Neuronal stem cell (in vitro differentiated cells): ENCODE results near the gene PRODH2.

Experiments used
- DNase-seq: peaks from one replicate; pipeline ENCODE4 v3.0.0-alpha.2; 2013; ENCODE audit warnings: low spot score
- H2AFZ ChIP-seq: one replicate; pipeline ENCODE4 v1.6.1; 2013; ENCODE audit warnings: mild to moderate bottlenecking, low read length, inconsistent platforms
- H2AK5ac ChIP-seq: 2 replicates; pipeline ENCODE4 v1.6.1; 2013; ENCODE audit warnings: low read depth, mild to moderate bottlenecking, inconsistent platforms, low read length, moderate library complexity, mixed read lengths
- H2BK120ac ChIP-seq: 2 replicates; pipeline ENCODE4 v1.6.1; 2013; ENCODE audit warnings: low read depth, mild to moderate bottlenecking, inconsistent platforms, low read length, moderate library complexity, mixed read lengths
- H2BK12ac ChIP-seq: one replicate; pipeline ENCODE4 v1.6.1; 2013; ENCODE audit warnings: low read length, inconsistent platforms
- H2BK15ac ChIP-seq: 2 replicates; pipeline ENCODE4 v1.6.1; 2013; ENCODE audit warnings: mild to moderate bottlenecking, low read length, inconsistent platforms, mixed read lengths
- H2BK5ac ChIP-seq: one replicate; pipeline ENCODE4 v1.6.1; 2013; ENCODE audit warnings: inconsistent platforms, mild to moderate bottlenecking, low read length, moderate library complexity
- H3K14ac ChIP-seq: one replicate; pipeline ENCODE4 v1.6.1; 2013; ENCODE audit warnings: low read length, inconsistent platforms
- H3K18ac ChIP-seq: 2 replicates; pipeline ENCODE4 v1.6.1; 2013; ENCODE audit warnings: low read length, inconsistent platforms
- H3K23ac ChIP-seq: 2 replicates; pipeline ENCODE4 v1.6.1; 2013; ENCODE audit warnings: low read depth, mild to moderate bottlenecking, mixed read lengths, low read length, inconsistent platforms; ENCODE audit not compliant: poor library complexity
- H3K27ac ChIP-seq: replicated peaks from 3 replicates; pipeline ENCODE4 v1.5.1; 2013; ENCODE audit warnings: low read length, inconsistent platforms
- H3K27me3 ChIP-seq, 3 experiments: 2 replicates each; pipeline ENCODE4 v1.6.1; 2013; ENCODE audit warnings: low read length in 3 of 3, mild to moderate bottlenecking in 2 of 3, inconsistent platforms in 1 of 3, low read depth in 1 of 3, mixed read lengths in 1 of 3, moderate library complexity in 1 of 3; ENCODE audit not compliant: control insufficient read depth in 3 of 3, insufficient read depth in 3 of 3
- H3K36me3 ChIP-seq, 2 donors: replicated peaks in 1 of 2; 2 replicates each; pipeline ENCODE4 v1.6.1; 2013; ENCODE audit warnings: low read length in 2 of 2; ENCODE audit not compliant: control insufficient read depth in 2 of 2, insufficient read depth in 2 of 2
- H3K4ac ChIP-seq: 2 replicates; pipeline ENCODE4 v1.6.1; 2013; ENCODE audit warnings: inconsistent platforms, mild to moderate bottlenecking, low read length, moderate library complexity
- H3K4me1 ChIP-seq, 2 donors: 1 replicate in 1 of 2; 2 replicates in 1 of 2; pipeline ENCODE4 v1.6.1; 2013; ENCODE audit warnings: low read length in 2 of 2, low read depth in 1 of 2; ENCODE audit not compliant: control insufficient read depth in 2 of 2, insufficient read depth in 1 of 2
- H3K4me2 ChIP-seq: one replicate; pipeline ENCODE4 v1.6.1; 2013; ENCODE audit warnings: mild to moderate bottlenecking, low read length, inconsistent platforms; ENCODE audit not compliant: insufficient read depth, poor library complexity, severe bottlenecking
- H3K4me3 ChIP-seq, 2 donors: 2 replicates each; pipeline ENCODE4 v1.5.1; 2013; ENCODE audit warnings: low read length in 2 of 2, mild to moderate bottlenecking in 2 of 2, inconsistent platforms in 1 of 2, moderate library complexity in 1 of 2
- H3K79me1 ChIP-seq: one replicate; pipeline ENCODE4 v1.6.1; 2013; ENCODE audit warnings: low read depth, mild to moderate bottlenecking, inconsistent platforms, low read length, moderate library complexity
- H3K9ac ChIP-seq: one replicate; pipeline ENCODE4 v1.6.1; 2013; ENCODE audit warnings: mild to moderate bottlenecking, low read depth, low read length, inconsistent platforms; ENCODE audit not compliant: poor library complexity
- H3K9me3 ChIP-seq, 2 donors: replicated peaks in 1 of 2; 2 replicates each; pipeline versions ENCODE3 to v1.6.1; 2013; ENCODE audit warnings: low read length in 2 of 2, mild to moderate bottlenecking in 2 of 2, inconsistent platforms in 1 of 2, low read depth in 1 of 2, mixed read lengths in 1 of 2, moderate library complexity in 1 of 2; ENCODE audit not compliant: control insufficient read depth in 2 of 2, insufficient read depth in 1 of 2
- H4K8ac ChIP-seq: one replicate; pipeline ENCODE4 v1.6.1; 2013; ENCODE audit warnings: low read depth, mild to moderate bottlenecking, inconsistent platforms, low read length, moderate library complexity
- H4K91ac ChIP-seq: one replicate; pipeline ENCODE4 v1.6.1; 2013; ENCODE audit warnings: low read length, low read depth, mild to moderate bottlenecking, inconsistent platforms; ENCODE audit not compliant: poor library complexity
- WGBS, 2 donors: extraction: QIAGEN DNeasy Blood & Tissue Kit; methylation state at CpG; one replicate each; pipeline ENCODE4 v1.1.7; 2013; ENCODE audit warnings: missing lambda C conversion rate in 2 of 2, mixed read lengths in 1 of 2; ENCODE audit not compliant: insufficient read length in 2 of 2, insufficient replicate concordance in 1 of 2; ENCODE audit errors: extremely low coverage in 2 of 2; 5-methylcytosine and 5-hydroxymethylcytosine counted together

The PRODH2 gene

DNA sequence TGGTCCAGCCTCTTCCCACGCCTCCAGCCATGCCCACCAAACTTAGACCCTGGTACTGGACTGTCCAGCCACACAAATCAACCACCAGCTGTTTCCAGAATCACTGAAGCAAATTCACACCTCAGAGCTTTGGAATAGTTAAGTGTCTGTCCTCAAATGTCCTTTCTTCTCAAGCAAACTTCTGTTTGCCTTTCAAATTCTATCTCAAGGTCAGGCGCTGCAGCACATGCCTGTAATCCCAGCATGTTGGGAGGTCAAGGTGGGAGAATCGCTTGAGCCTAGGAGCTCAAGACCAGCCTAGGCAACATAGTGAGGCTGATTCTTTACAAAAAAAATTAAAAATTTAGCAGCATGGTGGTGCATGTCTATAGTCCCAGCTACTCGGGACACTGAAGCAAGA lies 19.4 kb upstream of the PRODH2 start:
- Histone ChIP-seq H3K9ac (no peak overlapping the region), H3K9me3 (no peaks in the 10 kb centered on the region), H3K18ac (no peak overlapping the region), H2BK15ac (no peak overlapping the region), H3K36me3 (no peaks in the 10 kb centered on the region), H2BK120ac (no peak overlapping the region), H2BK5ac (no peak overlapping the region), H3K4ac (no peak overlapping the region), H3K14ac (no peak overlapping the region), H3K27me3 (peaks cover 0 to 30% (median 0%) of the 10 kb centered on the region in 3 experiments), H3K79me1 (no peaks in the 10 kb centered on the region), H4K8ac (no peak overlapping the region), H4K91ac (no peak overlapping the region), H3K4me3 (no peak overlapping the region), H3K4me2 (no peak overlapping the region), H3K27ac (no peak overlapping the region), H3K23ac (no peak overlapping the region), H2AK5ac (no peak overlapping the region), H2AFZ (no peak overlapping the region), H2BK12ac (no peak overlapping the region), H3K4me1 (no peaks in the 10 kb centered on the region)
- WGBS, 2 donors: no CpG with 5 or more reads among the region's 4 CpGs
- no peak for DNase-seq

DNA sequence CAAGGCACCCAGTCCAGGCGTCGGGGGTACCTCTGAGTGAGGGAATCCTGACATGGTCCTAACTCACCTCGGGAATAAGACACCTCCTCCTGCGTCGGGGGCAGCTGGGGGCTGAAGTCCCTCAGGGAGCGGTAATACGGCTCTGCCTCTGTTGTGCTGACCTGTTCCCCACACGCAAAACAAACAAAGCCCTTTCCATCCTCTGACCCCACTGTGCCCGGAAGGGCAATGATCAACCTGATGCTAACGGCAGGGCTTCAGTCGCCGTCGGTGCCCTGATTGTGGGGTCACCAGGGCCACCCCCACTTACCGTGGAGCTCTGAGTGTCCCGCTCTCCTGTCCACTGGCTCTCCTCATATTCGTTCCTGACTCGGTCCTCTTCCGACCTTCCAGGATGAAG lies 18.3 kb upstream of the PRODH2 start:
- Histone ChIP-seq H3K18ac (no peak overlapping the region), H2BK12ac (no peak overlapping the region), H3K27me3 (peaks cover 0 to 25% (median 2%) of the 10 kb centered on the region in 3 experiments), H4K8ac (no peak overlapping the region), H3K4ac (no peak overlapping the region), H3K79me1 (no peaks in the 10 kb centered on the region), H2BK5ac (no peak overlapping the region), H2BK15ac (no peak overlapping the region), H3K9ac (no peak overlapping the region), H3K4me2 (no peak overlapping the region), H3K9me3 (no peaks in the 10 kb centered on the region), H3K14ac (no peak overlapping the region), H2AK5ac (no peak overlapping the region), H3K27ac (no peak overlapping the region), H2AFZ (no peak overlapping the region), H3K36me3 (no peaks in the 10 kb centered on the region), H2BK120ac (no peak overlapping the region), H3K23ac (no peak overlapping the region), H4K91ac (no peak overlapping the region), H3K4me1 (no peaks in the 10 kb centered on the region), H3K4me3 (peak overlapping the region in 1 of 2 donors; percentile 28)
- no CpG with 5 or more reads among the region's 18 CpGs for WGBS, 2 donors
- no peak for DNase-seq

DNA sequence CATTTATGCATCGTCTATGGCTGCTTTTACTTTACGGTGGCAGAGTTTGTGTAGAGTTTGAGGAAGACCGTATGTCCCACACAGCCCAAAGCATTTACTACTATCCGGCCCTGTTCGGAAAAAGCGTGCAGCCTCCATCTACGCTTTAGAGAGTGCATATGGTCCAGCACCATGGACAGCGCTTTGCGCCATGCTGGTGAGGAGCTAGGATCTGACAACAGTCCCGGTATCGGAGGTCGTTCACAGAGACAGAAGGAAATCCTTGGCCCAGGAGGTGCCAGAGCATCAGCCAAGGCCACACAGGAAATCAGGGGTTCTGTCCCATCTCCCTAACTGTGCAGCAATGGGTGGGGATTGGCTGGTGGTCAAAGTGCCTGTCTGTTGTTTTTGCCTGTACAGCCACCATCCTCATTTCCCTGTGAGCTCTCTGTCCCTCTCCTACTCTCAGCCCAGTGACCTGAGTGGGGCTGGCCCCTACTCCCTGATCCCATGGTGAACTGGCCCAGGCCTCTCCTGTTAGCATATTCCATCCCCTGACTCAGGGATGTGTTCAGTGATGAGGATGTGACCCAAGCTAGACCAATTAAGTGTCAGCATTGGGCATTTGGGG lies 16.2 kb upstream of the PRODH2 start:
- Histone ChIP-seq H3K4ac (no peak overlapping the region), H3K9ac (no peak overlapping the region), H4K8ac (no peak overlapping the region), H3K18ac (no peak overlapping the region), H3K27ac (no peak overlapping the region), H4K91ac (no peak overlapping the region), H2BK12ac (no peak overlapping the region), H3K4me3 (no peak overlapping the region), H2AK5ac (no peak overlapping the region), H3K14ac (no peak overlapping the region), H2AFZ (no peak overlapping the region), H2BK15ac (no peak overlapping the region), H3K4me2 (no peak overlapping the region), H2BK120ac (no peak overlapping the region), H2BK5ac (no peak overlapping the region), H3K27me3 (peaks cover 0 to 15% (median 2%) of the 10 kb centered on the region in 3 experiments), H3K36me3 (no peaks in the 10 kb centered on the region), H3K23ac (no peak overlapping the region), H3K4me1 (no peaks in the 10 kb centered on the region), H3K79me1 (no peaks in the 10 kb centered on the region), H3K9me3 (no peaks in the 10 kb centered on the region)
- DNase-seq: peak; percentile 86
- WGBS, 2 donors: no CpG with 5 or more reads among the region's 12 CpGs

DNA sequence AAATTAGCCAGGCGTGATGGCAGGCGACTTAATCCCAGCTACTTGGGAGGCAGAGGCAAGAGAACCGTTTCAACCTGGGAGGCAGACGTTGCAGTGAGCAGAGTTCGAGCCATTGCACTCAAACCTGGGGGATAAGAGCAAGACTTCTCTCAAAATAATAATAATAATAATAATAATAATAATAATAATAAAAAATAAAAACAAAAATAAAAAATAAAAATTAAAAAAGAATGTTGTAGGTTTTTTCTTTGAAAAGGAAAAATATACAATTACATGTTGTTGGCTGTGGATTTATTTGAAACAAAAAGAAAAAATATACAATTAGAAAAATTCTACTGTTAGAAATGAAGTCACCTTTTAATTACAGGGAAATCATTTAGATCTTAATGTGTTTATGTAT lies 11.5 kb upstream of the PRODH2 start:
- H4K91ac ChIP-seq: no peak overlapping the region

More for the DNA sequence above, 11.5 kb upstream of the PRODH2 start:
- no peak overlapping the region for H2BK120ac ChIP-seq
- DNase-seq: no peak
- no peak overlapping the region for H3K4ac ChIP-seq
- H3K79me1 ChIP-seq: no peaks in the 10 kb centered on the region
- no peak overlapping the region for H3K9ac ChIP-seq
- H2BK15ac ChIP-seq: no peak overlapping the region
- H2BK12ac ChIP-seq: no peak overlapping the region
- no peak overlapping the region for H2AK5ac ChIP-seq
- peaks cover 0 to 2% (median 0%) of the 10 kb centered on the region in 3 experiments for H3K27me3 ChIP-seq
- H3K4me3 ChIP-seq: no peak overlapping the region
- peaks cover 0 to 3% of the 10 kb centered on the region in 2 donors for H3K4me1 ChIP-seq
- H3K4me2 ChIP-seq: no peak overlapping the region
- WGBS, 2 donors: no CpG with 5 or more reads among the region's 5 CpGs
- H2AFZ ChIP-seq: no peak overlapping the region
- no peak overlapping the region for H2BK5ac ChIP-seq
- no peak overlapping the region for H3K23ac ChIP-seq
- H3K9me3 ChIP-seq: no peaks in the 10 kb centered on the region
- no peak overlapping the region for H3K27ac ChIP-seq
- H4K8ac ChIP-seq: no peak overlapping the region
- no peaks in the 10 kb centered on the region for H3K36me3 ChIP-seq
- no peak overlapping the region for H3K14ac ChIP-seq
- no peak overlapping the region for H3K18ac ChIP-seq
